GM12801 (cell line): Measurements from ENCODE around the gene IRS1.

Source experiments
- TF ChIP-seq, protein P1 (sequence below): IDR thresholded peaks from one replicate; pipeline ENCODE4 v1.5.1; 2011; ENCODE audit warnings: control low read depth; ENCODE audit not compliant: insufficient read length; ENCODE audit errors: extremely low read depth

The IRS1 gene

GRCh38 chr2:226839161-226839560, 39.5 kb upstream of the IRS1 start:
- TF ChIP-seq, protein P1, sequence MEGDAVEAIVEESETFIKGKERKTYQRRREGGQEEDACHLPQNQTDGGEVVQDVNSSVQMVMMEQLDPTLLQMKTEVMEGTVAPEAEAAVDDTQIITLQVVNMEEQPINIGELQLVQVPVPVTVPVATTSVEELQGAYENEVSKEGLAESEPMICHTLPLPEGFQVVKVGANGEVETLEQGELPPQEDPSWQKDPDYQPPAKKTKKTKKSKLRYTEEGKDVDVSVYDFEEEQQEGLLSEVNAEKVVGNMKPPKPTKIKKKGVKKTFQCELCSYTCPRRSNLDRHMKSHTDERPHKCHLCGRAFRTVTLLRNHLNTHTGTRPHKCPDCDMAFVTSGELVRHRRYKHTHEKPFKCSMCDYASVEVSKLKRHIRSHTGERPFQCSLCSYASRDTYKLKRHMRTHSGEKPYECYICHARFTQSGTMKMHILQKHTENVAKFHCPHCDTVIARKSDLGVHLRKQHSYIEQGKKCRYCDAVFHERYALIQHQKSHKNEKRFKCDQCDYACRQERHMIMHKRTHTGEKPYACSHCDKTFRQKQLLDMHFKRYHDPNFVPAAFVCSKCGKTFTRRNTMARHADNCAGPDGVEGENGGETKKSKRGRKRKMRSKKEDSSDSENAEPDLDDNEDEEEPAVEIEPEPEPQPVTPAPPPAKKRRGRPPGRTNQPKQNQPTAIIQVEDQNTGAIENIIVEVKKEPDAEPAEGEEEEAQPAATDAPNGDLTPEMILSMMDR: no peak

DNA sequence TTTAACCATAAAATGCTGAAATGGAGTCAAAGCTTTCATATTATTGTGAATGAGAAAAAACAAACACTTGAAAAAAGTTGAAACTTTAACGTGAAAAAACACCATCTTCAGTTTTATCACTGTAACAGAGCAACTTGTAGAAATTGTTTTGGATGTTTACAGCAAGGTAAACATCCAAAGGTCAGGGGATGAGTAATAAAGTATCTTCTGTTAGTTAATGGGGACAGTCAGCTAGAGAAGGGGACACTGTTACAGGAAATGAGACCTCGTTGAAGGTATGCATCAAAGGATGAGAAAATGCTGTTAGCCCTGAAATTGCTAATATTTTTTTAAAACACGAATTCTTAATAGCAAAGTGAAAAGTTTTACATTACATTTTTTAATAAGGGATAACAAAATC, 39.1 kb upstream of the IRS1 start:
- TF ChIP-seq, protein P1: no peak

GRCh38 chr2:226837787-226838603, 38.4 kb upstream of the IRS1 start:
- TF ChIP-seq, protein P1: no peak

GRCh38 chr2:226837334-226837733, 37.7 kb upstream of the IRS1 start:
- TF ChIP-seq, protein P1: no peak

- TF ChIP-seq, protein P1: no peak
Measured at GRCh38 chr2:226836548-226836885, 36.9 kb upstream of the IRS1 start.

GRCh38 chr2:226835796-226836547, 36.4 kb upstream of the IRS1 start, which contains the start of gene RHBDD1:
Gene RHBDD1 (plus strand): TSS chr2:226836054. CDS start chr2:226864694, 28,640 bp downstream.
- TF ChIP-seq, protein P1: no peak

DNA sequence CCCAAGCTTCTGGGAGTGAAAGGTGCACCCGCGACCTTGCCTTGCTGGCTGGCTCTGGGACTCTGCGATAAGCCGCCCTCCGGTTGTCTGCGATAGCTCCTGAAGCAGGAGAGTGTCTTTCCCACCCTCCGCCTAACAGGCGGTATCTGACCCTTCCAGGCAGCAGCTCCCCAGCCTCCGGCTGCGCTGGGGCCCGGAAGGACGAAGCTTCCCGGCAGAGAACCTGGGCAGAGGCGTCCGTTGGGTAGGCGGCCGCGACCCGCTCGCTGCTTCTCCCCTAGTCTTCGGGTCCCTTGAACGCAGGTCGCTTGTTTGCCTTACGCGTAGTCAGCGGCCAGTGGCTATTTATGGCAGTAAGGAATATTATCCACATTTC, 35.8 kb upstream of the IRS1 start:
- TF ChIP-seq, protein P1: no peak
